Measurements from ENCODE around the gene PDSS2. TPM values are rescaled to one million over a fixed set of nuclear protein-coding genes. Genes with fewer than 3 reads are reported as not detected.

PDSS2 gene
- polyA plus RNA-seq, 1 of the 3 experiments (the other 2 are of a cell fraction) = 5.6 TPM

DNA sequence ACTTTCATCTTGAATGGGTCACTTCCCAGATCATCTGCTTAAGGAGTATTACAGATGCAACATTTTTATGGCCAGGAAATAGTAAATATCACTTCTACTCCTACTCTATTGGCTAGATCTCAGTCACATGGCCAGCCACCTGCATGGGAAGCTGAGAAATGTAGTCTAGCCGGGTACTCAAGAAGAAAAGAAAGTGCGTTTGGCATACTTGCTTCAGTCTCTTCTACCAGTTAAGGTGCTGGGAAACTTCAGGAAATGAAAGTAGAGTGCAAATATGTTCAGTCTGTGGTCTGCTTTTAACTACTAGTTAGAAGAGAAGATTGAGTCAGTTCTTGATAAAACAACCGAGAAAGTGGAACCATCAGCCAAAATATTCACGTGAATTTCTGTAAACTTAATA is 129.2 kb downstream of the PDSS2 start:
- Histone ChIP-seq H2AFZ (ENCODE audit: low read depth) (no peak overlapping the region), H3F3A (replicated peaks; ENCODE audit: insufficient read depth) (no peaks in the 10 kb centered on the region), H3K9ac (no peak overlapping the region), H3K4me1 (ENCODE audit: control insufficient read depth in 1 of 2, insufficient read depth in 2 of 2, low read depth in 1 of 2, low read length in 1 of 2) (no peaks in the 10 kb centered on the region), H3K9me2 (no peaks in the 10 kb centered on the region), H3K79me2 (ENCODE audit: insufficient read depth) (no peaks in the 10 kb centered on the region), H3K4me3 (ENCODE audit: low read depth in 2 of 2, low read length in 1 of 2) (no peak overlapping the region), H3K27ac (ENCODE audit: low read depth in 2 of 2, low read length in 1 of 2) (no peak overlapping the region), H3K27me3 (ENCODE audit: insufficient read depth) (no peaks in the 10 kb centered on the region), H4K20me1 (ENCODE audit: insufficient read depth) (no peaks in the 10 kb centered on the region), H3K9me3 (no peaks in the 10 kb centered on the region), H3K36me3 (replicated peaks in 1 of 2; ENCODE audit: control insufficient read depth in 1 of 2, insufficient read depth in 2 of 2, low read length in 1 of 2) (peaks cover 0 to under 1% of the 10 kb centered on the region in 2 experiments), H3K4me2 (no peak overlapping the region)
- TF ChIP-seq, protein P1, sequence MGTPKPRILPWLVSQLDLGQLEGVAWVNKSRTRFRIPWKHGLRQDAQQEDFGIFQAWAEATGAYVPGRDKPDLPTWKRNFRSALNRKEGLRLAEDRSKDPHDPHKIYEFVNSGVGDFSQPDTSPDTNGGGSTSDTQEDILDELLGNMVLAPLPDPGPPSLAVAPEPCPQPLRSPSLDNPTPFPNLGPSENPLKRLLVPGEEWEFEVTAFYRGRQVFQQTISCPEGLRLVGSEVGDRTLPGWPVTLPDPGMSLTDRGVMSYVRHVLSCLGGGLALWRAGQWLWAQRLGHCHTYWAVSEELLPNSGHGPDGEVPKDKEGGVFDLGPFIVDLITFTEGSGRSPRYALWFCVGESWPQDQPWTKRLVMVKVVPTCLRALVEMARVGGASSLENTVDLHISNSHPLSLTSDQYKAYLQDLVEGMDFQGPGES (IDR thresholded peaks at IDR 0.05; ENCODE audit: low read depth, low read length) = no peak
- TF ChIP-seq MEF2A (IDR thresholded peaks at IDR 0.05; ENCODE audit: borderline replicate concordance, low read depth) (no peak), FOXM1 (IDR thresholded peaks at IDR 0.05; ENCODE audit: low read depth) (no peak), RCOR1 (IDR thresholded peaks at IDR 0.05; ENCODE audit: low read length) (no peak), SIN3A (IDR thresholded peaks at IDR 0.05; ENCODE audit: borderline replicate concordance, low read depth, low read length) (no peak), GABPA (IDR thresholded peaks at IDR 0.05; ENCODE audit: low read depth) (no peak), EP300 (IDR thresholded peaks at IDR 0.05; ENCODE audit: borderline replicate concordance in 1 of 2, low read depth in 1 of 2, low read length in 1 of 2) (no peak), CHD2 (IDR thresholded peaks at IDR 0.05; ENCODE audit: low read length, partially characterized antibody) (no peak), YY1 (IDR thresholded peaks at IDR 0.05; ENCODE audit: low read depth) (no peak), POLR2AphosphoS5 (IDR thresholded peaks at IDR 0.05; ENCODE audit: low read depth, low read length) (no peak)
- TF ChIP-seq, protein P2, sequence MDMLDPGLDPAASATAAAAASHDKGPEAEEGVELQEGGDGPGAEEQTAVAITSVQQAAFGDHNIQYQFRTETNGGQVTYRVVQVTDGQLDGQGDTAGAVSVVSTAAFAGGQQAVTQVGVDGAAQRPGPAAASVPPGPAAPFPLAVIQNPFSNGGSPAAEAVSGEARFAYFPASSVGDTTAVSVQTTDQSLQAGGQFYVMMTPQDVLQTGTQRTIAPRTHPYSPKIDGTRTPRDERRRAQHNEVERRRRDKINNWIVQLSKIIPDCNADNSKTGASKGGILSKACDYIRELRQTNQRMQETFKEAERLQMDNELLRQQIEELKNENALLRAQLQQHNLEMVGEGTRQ (IDR thresholded peaks at IDR 0.05; ENCODE audit: borderline replicate concordance, low read depth, low read length) = no peak
- TF ChIP-seq, protein P3, sequence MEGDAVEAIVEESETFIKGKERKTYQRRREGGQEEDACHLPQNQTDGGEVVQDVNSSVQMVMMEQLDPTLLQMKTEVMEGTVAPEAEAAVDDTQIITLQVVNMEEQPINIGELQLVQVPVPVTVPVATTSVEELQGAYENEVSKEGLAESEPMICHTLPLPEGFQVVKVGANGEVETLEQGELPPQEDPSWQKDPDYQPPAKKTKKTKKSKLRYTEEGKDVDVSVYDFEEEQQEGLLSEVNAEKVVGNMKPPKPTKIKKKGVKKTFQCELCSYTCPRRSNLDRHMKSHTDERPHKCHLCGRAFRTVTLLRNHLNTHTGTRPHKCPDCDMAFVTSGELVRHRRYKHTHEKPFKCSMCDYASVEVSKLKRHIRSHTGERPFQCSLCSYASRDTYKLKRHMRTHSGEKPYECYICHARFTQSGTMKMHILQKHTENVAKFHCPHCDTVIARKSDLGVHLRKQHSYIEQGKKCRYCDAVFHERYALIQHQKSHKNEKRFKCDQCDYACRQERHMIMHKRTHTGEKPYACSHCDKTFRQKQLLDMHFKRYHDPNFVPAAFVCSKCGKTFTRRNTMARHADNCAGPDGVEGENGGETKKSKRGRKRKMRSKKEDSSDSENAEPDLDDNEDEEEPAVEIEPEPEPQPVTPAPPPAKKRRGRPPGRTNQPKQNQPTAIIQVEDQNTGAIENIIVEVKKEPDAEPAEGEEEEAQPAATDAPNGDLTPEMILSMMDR (IDR thresholded peaks at IDR 0.05) = no peak
- no peak for DNase-seq
- POLR2A ChIA-PET = no interaction called here
- CTCF ChIA-PET = interaction anchor here (1.1 to 4.9 kb wide), 2 partner anchors 13 to 346 kb away, joined by 3 to 21 read pairs; no protein-coding TSS in a partner anchor
- WGBS (ENCODE audit: low lambda C conversion rate) = 92% methylated on average over 4 of the region's 4 CpGs
